Panc1 (cell line): ENCODE measurements around the gene ZBTB25. TPM values are rescaled to one million over a fixed set of nuclear protein-coding genes. Genes with fewer than 3 reads are reported as not detected.

Source experiments
- ATAC-seq: fragments of 200-7000 bp; cut with Tn5 transposase; 2 replicates; pipeline ENCODE4 v1.9.1; 2020; ENCODE audit warnings: mild to moderate bottlenecking, moderate library complexity
- BruUV-seq: library from RNA; stranded (reverse); fragments of 400-500 nt; replicated peaks from 2 replicates; lab custom pipeline; 2021; lab: Mats Ljungman, UMichigan
- CTCF ChIA-PET: fragments of 300-600 bp; sonication (Branson Sonifier 250); formaldehyde crosslinking; loops from one replicate; lab custom pipeline; 2022; ENCODE audit warnings: antibody characterized with exemption; lab: Charles Lee
- POLR2A ChIA-PET: fragments of 300-600 bp; sonication (Branson Sonifier 250); formaldehyde crosslinking; loops from one replicate; lab custom pipeline; 2022; ENCODE audit warnings: antibody characterized with exemption; lab: Charles Lee
- DNase-seq: peaks from one replicate; pipeline ENCODE4 v3.0.0-alpha.2; 2010; ENCODE audit warnings: low read depth, low spot score
- H3K27ac ChIP-seq: 2 replicates; pipeline ENCODE4 v1.5.1; 2011; ENCODE audit warnings: mild to moderate bottlenecking, low read length, inconsistent platforms
- H3K27me3 ChIP-seq: fragments of 200-500 bp; sonication (Bioruptor generic); 2 replicates; pipeline ENCODE4 v1.6.0; 2014; ENCODE audit warnings: low read length, inconsistent platforms; ENCODE audit not compliant: control insufficient read depth, insufficient read depth
- H3K36me3 ChIP-seq: fragments of 200-500 bp; sonication (Bioruptor generic); 2 replicates; pipeline ENCODE4 v1.5.1; 2014; ENCODE audit warnings: inconsistent platforms, mild to moderate bottlenecking, low read length, moderate library complexity; ENCODE audit not compliant: control insufficient read depth, insufficient read depth
- H3K4me1 ChIP-seq: 2 replicates; pipeline ENCODE4 v1.5.1; 2011; ENCODE audit warnings: inconsistent platforms, mild to moderate bottlenecking, low read length, moderate library complexity; ENCODE audit not compliant: control insufficient read depth, insufficient read depth
- H3K4me3 ChIP-seq, 2 experiments: 2 replicates each; pipeline ENCODE4 v1.5.1; 2011 to 2012; ENCODE audit warnings: low read depth in 2 of 2, low read length in 2 of 2, mild to moderate bottlenecking in 2 of 2, inconsistent platforms in 1 of 2, moderate library complexity in 1 of 2
- H3K9me3 ChIP-seq: fragments of 200-500 bp; sonication (Bioruptor generic); 2 replicates; pipeline ENCODE4 v1.5.1; 2014; ENCODE audit warnings: low read depth, mild to moderate bottlenecking, inconsistent platforms, low read length, moderate library complexity; ENCODE audit not compliant: control insufficient read depth, insufficient read depth
- POLR2AphosphoS5 ChIP-seq: IDR thresholded peaks from 2 replicates; pipeline ENCODE4 v1.6.1; 2012; ENCODE audit warnings: mild to moderate bottlenecking, low read depth, low read length, moderate library complexity
- SIN3A ChIP-seq: IDR thresholded peaks from 2 replicates; pipeline ENCODE4 v1.6.1; 2012; ENCODE audit warnings: low read depth, mild to moderate bottlenecking, low read length, moderate library complexity, borderline replicate concordance; ENCODE audit not compliant: insufficient read depth
- TCF7L2 ChIP-seq: IDR thresholded peaks from 2 replicates; pipeline ENCODE4 v1.6.1; 2011; ENCODE audit warnings: mild to moderate bottlenecking, low read depth, low read length, inconsistent platforms
- in situ Hi-C: cut with HindIII; loops from 2 replicates; pipeline ENCODE4 v1.10.0; 2016; ENCODE audit warnings: low sequenced_read_pairs, low pct_unique_long_range_greater_than_20kb
- intact Hi-C: fragments of 100-400 bp; cut with micrococcal nuclease; formaldehyde crosslinking; loops from one replicate; pipeline ENCODE4 v1.10.0; 2022; ENCODE audit not compliant: unreplicated experiment
- total RNA-seq: library from RNA; stranded (reverse); gene quantifications from one replicate; pipeline ENCODE4 v1.2.1, GENCODE V29; 2021; ENCODE audit not compliant: unreplicated experiment
- TF ChIP-seq, protein P1 (sequence below), 2 experiments: IDR thresholded peaks; 2 replicates each; pipeline ENCODE4 v1.6.1; 2011 to 2012; ENCODE audit warnings: low read depth in 2 of 2, control low read depth in 1 of 2, low read length in 1 of 2, mild to moderate bottlenecking in 1 of 2, moderate library complexity in 1 of 2; ENCODE audit not compliant: insufficient read depth in 1 of 2
- TF ChIP-seq, protein P2 (sequence below): fragments of 450-650 bp; IDR thresholded peaks from 2 replicates; pipeline ENCODE4 v1.5.1; 2017; ENCODE audit warnings: mild to moderate bottlenecking

The ZBTB25 gene
- total RNA-seq, 1 experiment from 2014 or later, result 9.0 TPM

DNA sequence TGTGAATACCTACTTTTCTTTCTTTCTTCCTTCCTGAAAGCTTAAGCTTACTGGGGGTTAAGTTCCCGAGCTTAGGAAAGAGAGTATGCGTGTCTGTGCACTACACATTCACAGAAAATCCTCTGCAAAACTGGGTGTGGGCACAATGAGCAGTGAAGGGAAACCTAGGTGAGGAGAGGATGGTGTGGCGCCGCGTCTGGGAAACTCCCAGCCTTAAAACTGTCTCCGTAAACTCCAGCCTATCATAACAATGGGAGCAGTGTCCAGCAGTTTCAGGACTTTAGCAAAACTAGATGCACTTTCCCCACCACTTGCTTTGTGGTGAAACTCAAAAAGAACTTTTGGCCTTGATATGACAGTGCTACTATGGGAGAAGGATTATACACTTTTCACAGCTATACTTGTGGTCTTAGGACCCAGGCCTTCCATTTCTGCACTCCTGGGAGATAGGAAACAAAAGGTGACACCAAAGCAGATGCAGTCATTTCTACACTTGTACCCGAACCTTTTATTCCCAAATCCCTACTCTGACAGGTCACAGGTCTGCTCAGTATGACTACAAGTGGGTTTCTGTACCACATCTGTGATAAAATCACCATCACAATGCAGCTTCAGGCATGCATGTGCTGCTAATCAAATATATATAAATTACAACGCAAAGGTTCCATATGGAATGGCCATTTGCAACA lies 27.9 kb downstream of the ZBTB25 start:
- intact Hi-C loops, result loop anchor here (10.0 kb wide), 1 partner anchor 131 kb away; no protein-coding TSS in a partner anchor
- H3K36me3 ChIP-seq, result no peaks in the 10 kb centered on the region
- H3K27me3 ChIP-seq, result no peaks in the 10 kb centered on the region
- POLR2A ChIA-PET, result interaction anchor here (0.7 kb wide), 1 partner anchor 46 kb away, joined by 6 read pairs; no protein-coding TSS in a partner anchor
- no TSS peak for BruUV-seq
- CTCF ChIA-PET, result interaction anchor here (0.7 kb wide), 1 partner anchor 45 kb away, joined by 7 read pairs; no protein-coding TSS in a partner anchor
- H3K4me1 ChIP-seq, result no peaks in the 10 kb centered on the region
- H3K27ac ChIP-seq, result no peak overlapping the region
- TF ChIP-seq, protein P1, sequence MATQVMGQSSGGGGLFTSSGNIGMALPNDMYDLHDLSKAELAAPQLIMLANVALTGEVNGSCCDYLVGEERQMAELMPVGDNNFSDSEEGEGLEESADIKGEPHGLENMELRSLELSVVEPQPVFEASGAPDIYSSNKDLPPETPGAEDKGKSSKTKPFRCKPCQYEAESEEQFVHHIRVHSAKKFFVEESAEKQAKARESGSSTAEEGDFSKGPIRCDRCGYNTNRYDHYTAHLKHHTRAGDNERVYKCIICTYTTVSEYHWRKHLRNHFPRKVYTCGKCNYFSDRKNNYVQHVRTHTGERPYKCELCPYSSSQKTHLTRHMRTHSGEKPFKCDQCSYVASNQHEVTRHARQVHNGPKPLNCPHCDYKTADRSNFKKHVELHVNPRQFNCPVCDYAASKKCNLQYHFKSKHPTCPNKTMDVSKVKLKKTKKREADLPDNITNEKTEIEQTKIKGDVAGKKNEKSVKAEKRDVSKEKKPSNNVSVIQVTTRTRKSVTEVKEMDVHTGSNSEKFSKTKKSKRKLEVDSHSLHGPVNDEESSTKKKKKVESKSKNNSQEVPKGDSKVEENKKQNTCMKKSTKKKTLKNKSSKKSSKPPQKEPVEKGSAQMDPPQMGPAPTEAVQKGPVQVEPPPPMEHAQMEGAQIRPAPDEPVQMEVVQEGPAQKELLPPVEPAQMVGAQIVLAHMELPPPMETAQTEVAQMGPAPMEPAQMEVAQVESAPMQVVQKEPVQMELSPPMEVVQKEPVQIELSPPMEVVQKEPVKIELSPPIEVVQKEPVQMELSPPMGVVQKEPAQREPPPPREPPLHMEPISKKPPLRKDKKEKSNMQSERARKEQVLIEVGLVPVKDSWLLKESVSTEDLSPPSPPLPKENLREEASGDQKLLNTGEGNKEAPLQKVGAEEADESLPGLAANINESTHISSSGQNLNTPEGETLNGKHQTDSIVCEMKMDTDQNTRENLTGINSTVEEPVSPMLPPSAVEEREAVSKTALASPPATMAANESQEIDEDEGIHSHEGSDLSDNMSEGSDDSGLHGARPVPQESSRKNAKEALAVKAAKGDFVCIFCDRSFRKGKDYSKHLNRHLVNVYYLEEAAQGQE (IDR thresholded peaks at IDR 0.05; ENCODE audit: insufficient read depth in 1 of 2, low read depth in 2 of 2, low read length in 1 of 2), result no peak
- TF ChIP-seq TCF7L2, result no peak
- no peak for TF ChIP-seq POLR2AphosphoS5
- TF ChIP-seq, protein P2, sequence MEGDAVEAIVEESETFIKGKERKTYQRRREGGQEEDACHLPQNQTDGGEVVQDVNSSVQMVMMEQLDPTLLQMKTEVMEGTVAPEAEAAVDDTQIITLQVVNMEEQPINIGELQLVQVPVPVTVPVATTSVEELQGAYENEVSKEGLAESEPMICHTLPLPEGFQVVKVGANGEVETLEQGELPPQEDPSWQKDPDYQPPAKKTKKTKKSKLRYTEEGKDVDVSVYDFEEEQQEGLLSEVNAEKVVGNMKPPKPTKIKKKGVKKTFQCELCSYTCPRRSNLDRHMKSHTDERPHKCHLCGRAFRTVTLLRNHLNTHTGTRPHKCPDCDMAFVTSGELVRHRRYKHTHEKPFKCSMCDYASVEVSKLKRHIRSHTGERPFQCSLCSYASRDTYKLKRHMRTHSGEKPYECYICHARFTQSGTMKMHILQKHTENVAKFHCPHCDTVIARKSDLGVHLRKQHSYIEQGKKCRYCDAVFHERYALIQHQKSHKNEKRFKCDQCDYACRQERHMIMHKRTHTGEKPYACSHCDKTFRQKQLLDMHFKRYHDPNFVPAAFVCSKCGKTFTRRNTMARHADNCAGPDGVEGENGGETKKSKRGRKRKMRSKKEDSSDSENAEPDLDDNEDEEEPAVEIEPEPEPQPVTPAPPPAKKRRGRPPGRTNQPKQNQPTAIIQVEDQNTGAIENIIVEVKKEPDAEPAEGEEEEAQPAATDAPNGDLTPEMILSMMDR, result no peak
- TF ChIP-seq SIN3A, result no peak
- no peak for DNase-seq
- in situ Hi-C loops, result no loop called here
- no peak overlapping the region for H3K4me3 ChIP-seq
- H3K9me3 ChIP-seq, result no peaks in the 10 kb centered on the region
- ATAC-seq, result no peak

DNA sequence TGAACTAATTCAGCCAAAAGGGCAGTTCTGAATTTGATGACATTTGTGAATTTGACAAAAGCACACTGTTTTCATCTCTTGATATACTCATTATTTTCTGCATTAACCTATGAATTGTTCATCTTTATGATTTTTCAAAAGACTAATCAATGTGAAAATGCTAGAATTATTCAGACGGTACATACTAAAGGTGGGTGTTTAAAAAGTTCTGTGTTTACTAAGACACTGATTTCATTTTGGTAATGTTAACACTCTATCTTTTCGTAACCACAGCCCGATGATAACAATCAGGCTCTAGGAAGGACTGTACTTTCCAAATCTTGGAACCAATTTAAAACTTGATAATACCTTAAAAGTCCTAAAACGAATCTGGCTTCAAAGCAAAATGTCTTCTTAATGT lies 28.9 kb downstream of the ZBTB25 start:
- Histone ChIP-seq H3K4me3 (no peak overlapping the region), H3K27me3 (no peaks in the 10 kb centered on the region), H3K27ac (no peak overlapping the region), H3K9me3 (no peaks in the 10 kb centered on the region), H3K4me1 (no peaks in the 10 kb centered on the region), H3K36me3 (no peaks in the 10 kb centered on the region)
- in situ Hi-C loops, result no loop called here
- TF ChIP-seq, protein P2, result no peak
- TF ChIP-seq SIN3A (no peak), POLR2AphosphoS5 (no peak), TCF7L2 (no peak)
- TF ChIP-seq, protein P1 (IDR thresholded peaks at IDR 0.05; ENCODE audit: insufficient read depth in 1 of 2, low read depth in 2 of 2, low read length in 1 of 2), result no peak
- ChIA-PET POLR2A (no interaction called here), CTCF (no interaction called here)
- BruUV-seq, result no TSS peak
- intact Hi-C loops, result loop anchor here (10.0 kb wide), 1 partner anchor 130 kb away; no protein-coding TSS in a partner anchor
- ATAC-seq (no peak), DNase-seq (no peak)
